IMR-90 (cell line): Measurements from ENCODE around the gene ZNF593OS. TPM values are rescaled to one million over a fixed set of nuclear protein-coding genes. Genes with fewer than 3 reads are reported as not detected.

Experiments
- ATAC-seq: fragments of 200-7000 bp; cut with Tn5 transposase; 2 replicates; pipeline ENCODE4 v1.9.1; 2020; ENCODE audit warnings: low read depth, mild to moderate bottlenecking, moderate library complexity
- BruUV-seq: library from RNA; stranded (reverse); fragments of 400-500 nt; replicated peaks from 2 replicates; lab custom pipeline; 2021; lab: Mats Ljungman, UMichigan
- CTCF ChIA-PET: fragments of 300-600 bp; formaldehyde crosslinking; extraction: SDS; loops from one replicate; lab custom pipeline; 2021; ENCODE audit warnings: antibody characterized with exemption; lab: Yijun Ruan, JAX
- POLR2A ChIA-PET: fragments of 300-600 bp; sonication (Branson Sonifier 250); formaldehyde crosslinking; loops from one replicate; lab custom pipeline; 2022; ENCODE audit warnings: antibody characterized with exemption; ENCODE audit not compliant: unreplicated experiment; lab: Charles Lee
- DNase-seq: peaks from one replicate; pipeline ENCODE4 v3.0.0; 2013
- H2AFZ ChIP-seq: replicated peaks from 2 replicates; pipeline ENCODE3; 2013; ENCODE audit warnings: low read length, mild to moderate bottlenecking; ENCODE audit not compliant: poor library complexity
- H2AK5ac ChIP-seq: 2 replicates; pipeline ENCODE4 v1.6.1; 2013; ENCODE audit warnings: low read depth, low read length, inconsistent platforms
- H2AK9ac ChIP-seq: replicated peaks from 2 replicates; pipeline ENCODE3; 2013; ENCODE audit warnings: mild to moderate bottlenecking, low read depth, low read length, moderate library complexity; ENCODE audit not compliant: poor library complexity
- H2BK120ac ChIP-seq: 2 replicates; pipeline ENCODE4 v1.6.1; 2013; ENCODE audit warnings: low read depth, low read length, inconsistent platforms
- H2BK15ac ChIP-seq: 3 replicates; pipeline ENCODE4 v1.6.1; 2013; ENCODE audit warnings: low read depth, low read length, inconsistent platforms
- H2BK20ac ChIP-seq: 2 replicates; pipeline ENCODE4 v1.6.1; 2013; ENCODE audit warnings: low read depth, mild to moderate bottlenecking, inconsistent platforms, low read length, moderate library complexity
- H2BK5ac ChIP-seq: 2 replicates; pipeline ENCODE4 v1.6.1; 2013; ENCODE audit warnings: mild to moderate bottlenecking, low read depth, low read length, inconsistent platforms; ENCODE audit not compliant: poor library complexity, severe bottlenecking
- H3K14ac ChIP-seq: replicated peaks from 2 replicates; pipeline ENCODE4 v1.6.1; 2013; ENCODE audit warnings: low read depth, low read length, inconsistent platforms
- H3K18ac ChIP-seq: 2 replicates; pipeline ENCODE4 v1.6.1; 2013; ENCODE audit warnings: low read depth, low read length, control low read depth
- H3K23ac ChIP-seq: 2 replicates; pipeline ENCODE4 v1.6.1; 2013; ENCODE audit warnings: low read depth, low read length, inconsistent platforms
- H3K27ac ChIP-seq: 2 replicates; pipeline ENCODE4 v1.5.1; 2013; ENCODE audit warnings: mild to moderate bottlenecking, control low read depth, low read length; ENCODE audit not compliant: insufficient read depth
- H3K27me3 ChIP-seq: 2 replicates; pipeline ENCODE4 v1.6.1; 2013; ENCODE audit warnings: low read length; ENCODE audit not compliant: control insufficient read depth, insufficient read depth
- H3K36me3 ChIP-seq: 2 replicates; pipeline ENCODE4 v1.6.1; 2013; ENCODE audit warnings: low read length, mixed read lengths; ENCODE audit not compliant: control insufficient read depth, insufficient read depth
- H3K4ac ChIP-seq: 2 replicates; pipeline ENCODE4 v1.6.1; 2013; ENCODE audit warnings: low read depth, low read length, inconsistent platforms
- H3K4me1 ChIP-seq: 2 replicates; pipeline ENCODE4 v1.6.1; 2013; ENCODE audit warnings: low read length, mixed read lengths; ENCODE audit not compliant: control insufficient read depth, insufficient read depth
- H3K4me2 ChIP-seq: 2 replicates; pipeline ENCODE4 v1.6.1; 2013; ENCODE audit warnings: low read depth, mild to moderate bottlenecking, control low read depth, low read length, moderate library complexity
- H3K4me3 ChIP-seq: 2 replicates; pipeline ENCODE4 v1.5.1; 2013; ENCODE audit warnings: low read depth, mild to moderate bottlenecking, control low read depth, low read length, moderate library complexity; ENCODE audit not compliant: insufficient read depth
- H3K56ac ChIP-seq: 2 replicates; pipeline ENCODE4 v1.6.1; 2013; ENCODE audit warnings: low read length, inconsistent platforms; ENCODE audit not compliant: insufficient read depth; ENCODE audit errors: extremely low read depth
- H3K79me1 ChIP-seq, 2 experiments: 2 replicates each; pipeline ENCODE4 v1.6.1; 2013; ENCODE audit warnings: low read length in 2 of 2, inconsistent platforms in 1 of 2, low read depth in 1 of 2
- H3K9ac ChIP-seq: 2 replicates; pipeline ENCODE4 v1.6.1; 2013; ENCODE audit warnings: low read depth, low read length, control low read depth
- H3K9me1 ChIP-seq: 2 replicates; pipeline ENCODE4 v1.6.1; 2013; ENCODE audit warnings: low read length, inconsistent platforms; ENCODE audit not compliant: insufficient read depth
- H3K9me3 ChIP-seq: 2 replicates; pipeline ENCODE4 v1.6.1; 2013; ENCODE audit warnings: low read length; ENCODE audit not compliant: control insufficient read depth, insufficient read depth
- H4K20me1 ChIP-seq: 2 replicates; pipeline ENCODE4 v1.6.1; 2013; ENCODE audit warnings: low read length, inconsistent platforms; ENCODE audit not compliant: insufficient read depth
- H4K5ac ChIP-seq: 2 replicates; pipeline ENCODE4 v1.6.1; 2013; ENCODE audit warnings: mild to moderate bottlenecking, low read depth, low read length, control low read depth
- H4K8ac ChIP-seq, 2 experiments: 2 replicates each; pipeline ENCODE4 v1.6.1; 2013; ENCODE audit warnings: low read depth in 2 of 2, low read length in 2 of 2, control low read depth in 1 of 2, inconsistent platforms in 1 of 2
- H4K91ac ChIP-seq: 2 replicates; pipeline ENCODE4 v1.6.1; 2013; ENCODE audit warnings: low read depth, low read length, inconsistent platforms; ENCODE audit not compliant: insufficient read depth
- MXI1 ChIP-seq: IDR thresholded peaks from 2 replicates; pipeline ENCODE4 v1.6.1; 2012; ENCODE audit warnings: low read depth, mild to moderate bottlenecking, low read length, moderate library complexity, borderline replicate concordance
- WGBS, 2 experiments: methylation state at CpG; one replicate each; pipeline versions ENCODE4 v1.1.5 to v1.1.7; 2013; ENCODE audit warnings: missing lambda C conversion rate in 2 of 2; ENCODE audit not compliant: insufficient read length in 1 of 2; ENCODE audit errors: extremely low coverage in 2 of 2; 5-methylcytosine and 5-hydroxymethylcytosine counted together
- dilution Hi-C: fragments of 300-500 bp; cut with HindIII; formaldehyde crosslinking; loops from one replicate; pipeline ENCODE4 v1.14.3; 2018; ENCODE audit warnings: low sequenced_read_pairs; ENCODE audit not compliant: unreplicated experiment
- in situ Hi-C: fragments of 300-500 bp; cut with MboI; formaldehyde crosslinking; loops from 3 replicates; pipeline ENCODE4 v1.14.3; 2019; ENCODE audit warnings: low sequenced_read_pairs, inconsistent platforms, mixed read lengths
- intact Hi-C: fragments of 100-400 bp; cut with micrococcal nuclease; formaldehyde crosslinking; loops from 2 replicates; pipeline ENCODE4 v1.10.0; 2022
- polyA plus RNA-seq, 3 experiments: library from polyadenylated mRNA; depleted of rRNA; stranded (reverse); fragments of >200 nt; gene quantifications; 2 replicates each; pipeline ENCODE4 v1.2.3, GENCODE V29; 2012; ENCODE audit warnings: low replicate concordance in 1 of 3
- total RNA-seq: library from RNA; depleted of rRNA; stranded (reverse); fragments of >200 nt; gene quantifications from 2 replicates; pipeline ENCODE4 v1.2.3, GENCODE V29; 2012

Gene ZNF593OS
- total and polyA plus RNA-seq, 2 of the 4 experiments (the other 2 are of a cell fraction), result not detected

- H2BK15ac ChIP-seq, result no peak overlapping the region
- TF ChIP-seq MXI1, result no peak
- no peaks in the 10 kb centered on the region for H3K9me3 ChIP-seq
Observed at GRCh38 chr1:26170472-26170821, 1.2 kb downstream of the ZNF593OS start.

More at GRCh38 chr1:26170472-26170821, 1.2 kb downstream of the ZNF593OS start:
- Histone ChIP-seq H3K4ac (peak overlapping the region; percentile 78), H3K4me3 (peak overlapping the region; percentile 84), H3K79me1 (peaks cover 4 to 19% of the 10 kb centered on the region in 2 experiments), H3K9me1 (peaks cover 6% of the 10 kb centered on the region; the same call in 1 of the 2 replicates), H4K20me1 (no peaks in the 10 kb centered on the region), H3K27me3 (no peaks in the 10 kb centered on the region; the same call in 1 of the 2 replicates), H4K91ac (peak overlapping the region; percentile 25; the same call in 1 of the 2 replicates), H3K36me3 (0 out of 2 replicates have a peak, but pooled peaks cover 2% of the 10 kb centered on the region), H4K8ac (peak overlapping the region; percentile 67 to 91), H3K4me2 (peak overlapping the region; percentile 91), H3K14ac (peak overlapping the region; percentile 85), H2BK20ac (no peak overlapping the region), H3K18ac (no peak overlapping the region), H2BK5ac (no peak overlapping the region), H2BK120ac (no peak overlapping the region), H2AK9ac (peak overlapping the region; percentile 95), H3K56ac (peak overlapping the region; percentile 38; the same call in 1 of the 2 replicates), H3K4me1 (peaks cover 5% of the 10 kb centered on the region; the same call in 1 of the 2 replicates), H2AK5ac (peak overlapping the region; percentile 88), H3K23ac (peak overlapping the region; percentile 77), H2AFZ (peak overlapping the region; percentile 97), H3K9ac (peak overlapping the region; percentile 89), H3K27ac (peak overlapping the region; percentile 66), H4K5ac (peak overlapping the region; percentile 28)
- 75% methylated on average over 3 of the region's 9 CpGs; no CpG with 5 or more reads in 1 of the 2 experiments for WGBS, 2 experiments
- BruUV-seq, result no TSS peak
- dilution Hi-C loops (no loop called here), in situ Hi-C loops (no loop called here), intact Hi-C loops (no loop called here)
- DNase-seq (no peak), ATAC-seq (no peak)
- ChIA-PET CTCF (interaction anchor here (0.8 to 1.8 kb wide), 3 partner anchors 15 to 154 kb away, joined by 3 to 8 read pairs (median 6); partner anchors contain the start of gene CEP85), POLR2A (no interaction called here)
